Gastroesophageal sphincter (tissue), 4 donors: Measurements from ENCODE around the gene DAAM1. TPM values are rescaled to one million over a fixed set of nuclear protein-coding genes. Genes with fewer than 3 reads are reported as not detected.
A peak's percentile ranks its signal among the peaks of the same experiment; 100 is the strongest.

Source experiments
- ATAC-seq: fragments of 150-250 bp; one replicate; pipeline ENCODE4 v1.9.1; 2016; ENCODE audit warnings: mild to moderate bottlenecking, moderate library complexity
- H3K27ac ChIP-seq, 4 donors: fragments of 200-600 bp; sonication (generic) in 3 of 4; 1 replicate in 3 of 4; 2 replicates in 1 of 4; pipeline ENCODE4 v1.5.1; 2016 to 2019
- H3K27me3 ChIP-seq: fragments of 200-600 bp; sonication (generic); one replicate; pipeline ENCODE4 v1.5.1; 2019
- H3K36me3 ChIP-seq, 2 donors: fragments of 200-600 bp; sonication (generic); one replicate each; pipeline ENCODE4 v1.5.1; 2019; ENCODE audit warnings: control low read depth in 1 of 2
- H3K4me1 ChIP-seq, 3 donors: fragments of 200-600 bp; sonication (generic); 1 replicate in 2 of 3; 2 replicates in 1 of 3; pipeline ENCODE4 v1.5.1; 2016 to 2019; ENCODE audit warnings: control low read depth in 2 of 3
- H3K4me3 ChIP-seq, 2 donors: fragments of 200-600 bp; sonication (generic); one replicate each; pipeline ENCODE4 v1.5.1; 2019; ENCODE audit warnings: mild to moderate bottlenecking in 1 of 2, moderate library complexity in 1 of 2
- H3K9me3 ChIP-seq, 3 donors: fragments of 200-600 bp; sonication (generic); one replicate each; pipeline ENCODE4 v1.5.1; 2017 to 2019; ENCODE audit warnings: control low read depth in 2 of 3
- CTCF ChIP-seq, 4 experiments: fragments of 200-600 bp in 2 of 4; fragments of 450-650 bp in 2 of 4; sonication (generic) in 1 of 4; IDR thresholded peaks; one replicate each; pipeline ENCODE4 v1.5.1; 2017 to 2019; ENCODE audit warnings: antibody characterized with exemption in 4 of 4, mild to moderate bottlenecking in 2 of 4, moderate library complexity in 2 of 4
- EP300 ChIP-seq: sonication (generic); formaldehyde crosslinking; IDR thresholded peaks from one replicate; pipeline ENCODE4 v1.6.1; 2017; ENCODE audit warnings: antibody characterized with exemption, mild to moderate bottlenecking
- POLR2A ChIP-seq, 2 donors: fragments of 450-650 bp; IDR thresholded peaks; one replicate each; pipeline ENCODE4 v1.6.1; 2017; ENCODE audit warnings: antibody characterized with exemption in 2 of 2, mild to moderate bottlenecking in 2 of 2, moderate library complexity in 1 of 2
- POLR2AphosphoS5 ChIP-seq: sonication (generic); formaldehyde crosslinking; IDR thresholded peaks from one replicate; pipeline ENCODE4 v1.6.1; 2017; ENCODE audit warnings: antibody characterized with exemption
- WGBS, 2 donors: methylation state at CpG; one replicate each; pipeline ENCODE4 v1.1.5; 2018; ENCODE audit warnings: low coverage in 1 of 2; 5-methylcytosine and 5-hydroxymethylcytosine counted together
- total RNA-seq, 4 donors: library from RNA; depleted of rRNA; stranded (reverse); fragments of >200 nt; gene quantifications; one replicate each; pipeline ENCODE4 v1.1.0, GENCODE V29; 2016

DAAM1 gene
- total RNA-seq, 4 donors from 2014 or later: 64.0 to 124 (median 87.3) TPM

GRCh38 chr14:59261334-59261733 lies 72.9 kb downstream of the DAAM1 start:
- H3K27ac ChIP-seq: peak overlapping the region in 2 of 4 donors; percentile 3
- no peaks in the 10 kb centered on the region for H3K27me3 ChIP-seq
- 80 to 92% methylated on average over 1 to 2 of the region's 3 CpGs for WGBS, 2 donors
- TF ChIP-seq CTCF (IDR thresholded peaks at IDR 0.05) (no peak), POLR2AphosphoS5 (no peak), POLR2A (IDR thresholded peaks at IDR 0.05) (no peak), EP300 (no peak)
- H3K36me3 ChIP-seq: peaks cover 0 to 30% of the 10 kb centered on the region in 2 donors
- no peak for ATAC-seq
- peaks cover 4 to 62% (median 5%) of the 10 kb centered on the region in 3 donors for H3K4me1 ChIP-seq
- H3K9me3 ChIP-seq: no peaks in the 10 kb centered on the region
- H3K4me3 ChIP-seq: no peak overlapping the region

GRCh38 chr14:59262717-59263454 lies 74.4 kb downstream of the DAAM1 start:
- ATAC-seq: no peak
- Histone ChIP-seq H3K27ac (peak overlapping the region in 3 of 4 donors; percentile 1 to 28 (median 25)), H3K4me3 (no peak overlapping the region), H3K4me1 (peaks cover 0 to 58% (median 0%) of the 10 kb centered on the region in 3 donors), H3K27me3 (no peaks in the 10 kb centered on the region), H3K36me3 (peaks cover 0 to 39% of the 10 kb centered on the region in 2 donors), H3K9me3 (no peaks in the 10 kb centered on the region)
- 59 to 66% methylated on average over 5 to 7 of the region's 7 CpGs for WGBS, 2 donors
- TF ChIP-seq CTCF (IDR thresholded peaks at IDR 0.05) (peak in 3 of 4 experiments; percentile 22 to 27 (median 24)), POLR2AphosphoS5 (no peak), POLR2A (IDR thresholded peaks at IDR 0.05) (no peak), EP300 (no peak)

GRCh38 chr14:59265808-59266207 lies 77.3 kb downstream of the DAAM1 start:
- no peak for TF ChIP-seq EP300
- no peak for TF ChIP-seq POLR2A (IDR thresholded peaks at IDR 0.05)
- no peak for TF ChIP-seq CTCF (IDR thresholded peaks at IDR 0.05)
- no peaks in the 10 kb centered on the region for H3K27me3 ChIP-seq
- H3K4me3 ChIP-seq: no peak overlapping the region
- H3K9me3 ChIP-seq: no peaks in the 10 kb centered on the region
- peaks cover 0 to 52% of the 10 kb centered on the region in 2 donors for H3K36me3 ChIP-seq
- peaks cover 0 to 68% (median 0%) of the 10 kb centered on the region in 3 donors for H3K4me1 ChIP-seq
- H3K27ac ChIP-seq: peak overlapping the region in 2 of 4 donors; percentile 32 to 33
- no peak for ATAC-seq

GRCh38 chr14:59267046-59267445 lies 78.6 kb downstream of the DAAM1 start:
- Histone ChIP-seq H3K4me3 (no peak overlapping the region), H3K9me3 (no peaks in the 10 kb centered on the region), H3K27ac (peak overlapping the region in 2 of 4 donors; percentile 32 to 33), H3K27me3 (no peaks in the 10 kb centered on the region), H3K4me1 (peaks cover 0 to 74% (median 0%) of the 10 kb centered on the region in 3 donors), H3K36me3 (peaks cover 0 to 52% of the 10 kb centered on the region in 2 donors)
- TF ChIP-seq CTCF (IDR thresholded peaks at IDR 0.05) (no peak), EP300 (no peak), POLR2A (IDR thresholded peaks at IDR 0.05) (no peak), POLR2AphosphoS5 (no peak)
- WGBS, 2 donors: 83 to 100% methylated on average over 1 to 2 of the region's 2 CpGs
- no peak for ATAC-seq

GRCh38 chr14:59268011-59268410 lies 79.5 kb downstream of the DAAM1 start:
- H3K9me3 ChIP-seq: no peaks in the 10 kb centered on the region

More at GRCh38 chr14:59268011-59268410, 79.5 kb downstream of the DAAM1 start:
- H3K27ac ChIP-seq: no peak overlapping the region
- TF ChIP-seq POLR2AphosphoS5: peak; percentile 9
- no peak for TF ChIP-seq CTCF (IDR thresholded peaks at IDR 0.05)
- H3K4me3 ChIP-seq: no peak overlapping the region
- H3K36me3 ChIP-seq: peaks cover 0 to 52% of the 10 kb centered on the region in 2 donors
- 37 to 76% methylated on average over 6 to 9 of the region's 10 CpGs for WGBS, 2 donors
- ATAC-seq: no peak
- no peaks in the 10 kb centered on the region for H3K27me3 ChIP-seq
- H3K4me1 ChIP-seq: peaks cover 0 to 78% (median 2%) of the 10 kb centered on the region in 3 donors
